Cortex of kidney (tissue), 1 donor: Measurements from ENCODE around the gene AURKAIP1.

ENCODE experiments used
- DNase-seq: peaks from one replicate; lab custom pipeline; 2025; lab: John Stamatoyannopoulos, UW

AURKAIP1 gene

GRCh38 chr1:1347663-1348419 lies 27.2 kb downstream of the AURKAIP1 start:
- DNase-seq, result no peak

- no peak for DNase-seq
Measured at GRCh38 chr1:1347026-1347595, 27.9 kb downstream of the AURKAIP1 start.

GRCh38 chr1:1346501-1346890 lies 28.5 kb downstream of the AURKAIP1 start:
- DNase-seq, result no peak

- DNase-seq, result no peak
Measured at GRCh38 chr1:1345860-1346500, 29.0 kb downstream of the AURKAIP1 start.

- no peak for DNase-seq
Measured at GRCh38 chr1:1345384-1345783, 29.6 kb downstream of the AURKAIP1 start.

- no peak for DNase-seq
Measured at GRCh38 chr1:1344655-1345361, 30.2 kb downstream of the AURKAIP1 start.

- no peak for DNase-seq
Measured at GRCh38 chr1:1343811-1344421, 31.1 kb downstream of the AURKAIP1 start.

- DNase-seq, result no peak
Measured at GRCh38 chr1:1342584-1343115, 32.4 kb downstream of the AURKAIP1 start.

GRCh38 chr1:1342061-1342562 lies 32.9 kb downstream of the AURKAIP1 start:
- DNase-seq, result no peak

- DNase-seq, result no peak
Measured at GRCh38 chr1:1341549-1342021, 33.4 kb downstream of the AURKAIP1 start.

- DNase-seq, result no peak
Measured at GRCh38 chr1:1340791-1341548, 34.0 kb downstream of the AURKAIP1 start.

GRCh38 chr1:1340185-1340584 lies 34.8 kb downstream of the AURKAIP1 start:
- DNase-seq, result no peak

- no peak for DNase-seq
Measured at GRCh38 chr1:1338278-1338677, 36.7 kb downstream of the AURKAIP1 start.

GRCh38 chr1:1337793-1338147 lies 37.2 kb downstream of the AURKAIP1 start:
- no peak for DNase-seq

GRCh38 chr1:1336931-1337792 lies 37.8 kb downstream of the AURKAIP1 start:
- DNase-seq, result no peak

- no peak for DNase-seq
Measured at GRCh38 chr1:1336446-1336845, 38.6 kb downstream of the AURKAIP1 start.

GRCh38 chr1:1335792-1336248 lies 39.2 kb downstream of the AURKAIP1 start:
- DNase-seq, result no peak

- DNase-seq, result no peak
Measured at GRCh38 chr1:1335283-1335682, 39.7 kb downstream of the AURKAIP1 start.

- DNase-seq, result no peak
Measured at GRCh38 chr1:1334835-1335234, 40.2 kb downstream of the AURKAIP1 start.
